GM18858 (cell line): Measurements from ENCODE around the gene SLC25A28.

ENCODE experiments used
- ATAC-seq: cut with Tn5 transposase; IDR thresholded peaks from one replicate; pipeline ENCODE4 v1.9.1; 2021; ENCODE audit not compliant: unreplicated experiment

The SLC25A28 gene

GRCh38 chr10:99593312-99593711, 26.9 kb downstream of the SLC25A28 start:
- ATAC-seq, result no peak

DNA sequence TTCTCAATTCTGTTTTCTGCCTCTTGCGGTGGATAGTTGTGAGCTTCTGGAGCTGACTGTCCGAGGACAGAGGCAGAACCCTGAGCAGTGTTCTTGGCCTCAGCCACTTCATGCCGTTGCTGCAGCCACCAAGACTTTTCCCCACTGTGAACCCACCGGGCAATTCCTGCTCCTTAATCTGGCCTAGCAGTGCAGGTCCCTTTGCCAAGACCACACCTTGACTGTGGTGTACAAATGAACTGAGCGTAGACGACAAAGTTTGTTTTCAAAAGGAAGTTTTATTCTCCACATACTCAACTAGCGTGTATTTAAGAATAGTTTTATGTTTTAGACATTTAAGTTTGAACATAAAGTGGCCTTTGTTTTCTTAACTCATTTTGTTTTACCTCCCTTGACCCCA, 29.4 kb downstream of the SLC25A28 start:
- no peak for ATAC-seq

- ATAC-seq, result no peak
Observed at GRCh38 chr10:99583687-99584086, 36.6 kb downstream of the SLC25A28 start.

GRCh38 chr10:99582255-99582770, 37.9 kb downstream of the SLC25A28 start:
- no peak for ATAC-seq

DNA sequence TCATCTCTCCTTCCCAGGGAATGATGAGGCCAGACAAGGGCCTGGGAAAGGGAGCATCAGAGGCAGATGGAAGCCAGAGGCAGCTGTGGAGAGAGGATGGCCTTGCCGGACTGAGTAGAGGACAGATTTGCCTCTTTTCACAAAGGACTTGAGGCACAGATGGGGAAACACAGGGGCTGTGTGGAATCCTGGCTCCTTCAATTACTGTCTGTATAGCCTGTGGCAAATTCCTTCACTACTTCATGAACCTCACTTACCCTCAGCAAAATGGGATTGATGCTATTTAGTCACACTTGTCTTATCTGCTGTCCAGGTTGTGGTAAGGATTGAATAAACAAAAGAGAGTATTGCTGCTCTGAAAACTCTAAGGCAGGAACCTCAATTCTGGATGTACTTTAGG, 40.3 kb downstream of the SLC25A28 start:
- no peak for ATAC-seq

DNA sequence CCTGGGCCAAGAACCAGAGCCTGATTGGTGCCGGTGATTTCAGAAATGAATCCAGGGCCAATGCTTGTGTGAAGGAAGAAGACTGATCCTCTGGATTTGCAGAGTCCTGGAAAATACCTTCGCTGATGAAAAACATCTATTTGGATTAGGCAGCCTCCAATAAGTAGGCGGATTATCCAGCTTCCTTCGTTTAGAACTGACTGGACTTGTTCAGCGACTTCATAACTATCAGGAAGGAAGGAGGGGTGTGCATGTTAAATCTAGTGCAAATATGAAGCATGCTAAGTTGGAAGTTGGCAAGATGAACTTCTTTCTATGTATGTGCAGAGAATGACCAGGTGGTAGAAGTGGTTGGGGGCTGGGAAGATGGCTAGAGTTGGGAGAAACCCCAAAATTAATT, 46.4 kb downstream of the SLC25A28 start:
- no peak for ATAC-seq

DNA sequence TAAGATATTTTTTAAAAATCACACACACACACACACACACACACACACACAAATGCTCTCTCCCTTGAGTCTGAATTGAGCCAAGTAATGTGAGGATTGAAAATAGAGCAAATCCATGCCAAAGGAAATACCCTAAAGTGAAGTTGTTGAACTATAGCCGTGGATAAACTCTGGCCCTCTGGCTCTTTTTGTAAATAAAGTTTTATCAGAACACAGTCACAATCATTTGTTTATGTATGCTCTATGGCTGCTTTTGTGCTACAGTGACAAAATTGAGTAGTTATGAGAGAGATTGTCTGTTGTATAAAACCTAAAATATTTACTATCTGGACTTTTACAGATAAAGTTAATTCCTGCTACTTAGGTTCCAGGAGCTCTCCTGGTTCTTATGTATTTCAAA, 48.4 kb downstream of the SLC25A28 start:
- ATAC-seq, result no peak

GRCh38 chr10:99569961-99570360, 50.3 kb downstream of the SLC25A28 start:
- ATAC-seq, result no peak

GRCh38 chr10:99569253-99569939, 50.8 kb downstream of the SLC25A28 start:
- ATAC-seq, result no peak

DNA sequence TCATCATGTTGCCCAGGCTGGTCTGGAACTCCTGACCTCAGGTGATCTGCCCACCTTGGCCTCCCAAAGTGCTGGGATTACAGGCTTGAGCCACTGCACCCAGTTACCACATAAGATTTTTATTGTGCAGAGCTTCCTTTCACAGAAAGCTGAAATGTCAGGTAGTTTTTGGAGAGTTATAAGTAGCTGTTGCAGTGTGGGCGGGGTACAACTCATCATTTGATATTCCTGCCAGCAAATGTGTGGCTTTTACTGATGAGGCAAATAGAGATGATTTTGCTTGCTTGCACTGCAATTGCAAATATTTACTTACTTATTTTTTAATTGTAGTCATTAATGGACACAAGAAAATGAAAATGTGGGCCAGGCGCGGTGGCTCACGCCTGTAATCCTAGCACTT, 55.1 kb downstream of the SLC25A28 start:
- ATAC-seq, result no peak

DNA sequence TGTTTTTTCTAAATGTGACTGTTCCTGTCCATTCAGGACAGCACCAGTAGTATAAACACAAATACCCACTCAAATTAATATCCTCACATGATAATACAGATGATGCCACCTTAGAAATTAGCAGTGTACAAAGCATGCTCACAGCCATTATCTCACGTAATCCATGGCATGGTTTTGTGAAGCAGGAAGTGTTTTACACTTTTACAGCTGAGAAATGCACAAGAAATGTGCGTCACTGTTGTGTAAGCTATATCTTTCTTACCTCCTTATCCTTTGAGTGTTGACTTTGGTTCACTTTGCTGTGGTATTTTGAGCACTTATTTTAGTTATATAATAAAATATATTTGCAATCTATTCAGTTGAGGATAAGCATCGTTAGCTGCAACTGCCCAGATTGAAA, 55.9 kb downstream of the SLC25A28 start:
- no peak for ATAC-seq

DNA sequence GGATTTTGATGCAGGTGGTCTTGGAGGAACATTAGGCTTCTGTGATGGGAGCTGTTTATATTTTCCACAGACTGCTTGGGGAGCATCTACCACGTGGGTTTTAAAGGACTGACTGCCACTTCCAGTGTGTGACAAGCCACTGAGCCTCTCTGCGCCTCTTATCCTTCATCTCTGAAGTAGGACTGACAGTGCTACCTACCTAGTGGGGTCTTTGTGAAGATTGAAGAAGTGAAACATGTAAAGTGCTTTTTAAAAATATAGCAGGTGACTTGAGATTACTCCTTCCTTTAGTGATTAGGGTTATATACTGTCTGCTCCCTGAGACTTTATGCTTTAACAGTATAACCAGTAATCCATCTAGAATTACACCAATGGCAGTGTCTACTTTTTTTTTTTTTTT, 57.6 kb downstream of the SLC25A28 start:
- no peak for ATAC-seq
